Measurements from ENCODE around the gene MTMR3.

MTMR3 gene

DNA sequence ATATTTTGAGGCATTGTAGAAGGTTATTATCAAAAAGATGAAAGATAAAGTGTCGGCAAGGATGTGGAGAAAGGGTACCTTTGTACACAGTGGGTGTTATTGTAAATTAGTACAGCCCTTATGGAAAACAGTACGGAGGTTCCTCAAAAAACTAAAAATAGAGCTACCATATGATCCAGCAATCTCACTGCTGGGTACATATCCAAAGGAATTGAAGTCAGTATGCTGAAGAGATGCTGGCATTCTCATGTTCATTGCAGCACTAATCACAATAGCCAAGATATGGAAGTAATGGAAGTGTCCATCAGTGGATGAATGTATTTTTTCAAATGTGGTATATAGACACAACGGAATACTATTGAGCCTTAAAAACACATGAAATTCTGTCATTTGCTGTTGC lies 15.1 kb upstream of the MTMR3 start:
- no peak for DNase-seq (ENCODE audit: low read depth in 2 of 2, low spot score in 1 of 2)

DNA sequence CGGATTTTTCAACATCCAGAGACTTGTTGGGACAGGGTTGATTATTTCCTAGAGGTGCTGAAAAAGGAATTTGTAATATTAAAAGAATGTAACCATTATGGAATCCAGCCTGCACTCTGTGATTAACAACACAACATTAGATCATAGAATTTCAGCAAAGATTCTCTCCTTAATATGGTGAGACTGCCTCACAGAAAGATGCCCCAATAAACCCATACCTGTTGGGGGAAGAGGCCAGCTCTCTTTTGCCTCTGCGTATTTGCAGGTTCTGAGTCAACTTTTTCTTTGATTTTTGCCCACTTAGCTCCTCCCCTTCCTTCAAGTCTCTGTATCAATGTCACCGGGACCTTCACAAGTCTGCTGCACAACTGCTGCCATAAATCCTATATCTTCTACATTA lies 12.4 kb upstream of the MTMR3 start:
- no peak for DNase-seq (ENCODE audit: low read depth in 2 of 2, low spot score in 1 of 2)

DNA sequence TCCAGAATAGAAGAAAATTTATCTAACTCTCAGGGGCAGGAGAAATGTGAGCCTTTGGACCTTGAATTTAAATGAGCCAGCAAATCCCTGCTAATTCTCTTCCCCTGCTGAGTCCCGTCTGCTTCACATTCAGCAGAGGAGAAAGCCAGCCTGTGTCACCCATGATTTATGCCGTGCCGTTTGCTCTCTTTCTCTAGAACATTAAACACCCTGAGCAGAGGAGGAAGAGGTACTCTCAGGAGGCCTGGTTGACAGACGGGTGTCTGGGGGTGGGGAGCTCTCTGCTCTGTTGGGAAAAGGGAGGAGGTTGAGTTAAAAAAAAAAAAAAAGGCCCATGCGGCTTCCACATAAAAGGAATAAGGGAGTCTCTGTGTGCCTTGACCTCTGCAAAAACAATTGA lies 11.3 kb upstream of the MTMR3 start:
- no peak for DNase-seq (ENCODE audit: low read depth in 2 of 2, low spot score in 1 of 2)

DNA sequence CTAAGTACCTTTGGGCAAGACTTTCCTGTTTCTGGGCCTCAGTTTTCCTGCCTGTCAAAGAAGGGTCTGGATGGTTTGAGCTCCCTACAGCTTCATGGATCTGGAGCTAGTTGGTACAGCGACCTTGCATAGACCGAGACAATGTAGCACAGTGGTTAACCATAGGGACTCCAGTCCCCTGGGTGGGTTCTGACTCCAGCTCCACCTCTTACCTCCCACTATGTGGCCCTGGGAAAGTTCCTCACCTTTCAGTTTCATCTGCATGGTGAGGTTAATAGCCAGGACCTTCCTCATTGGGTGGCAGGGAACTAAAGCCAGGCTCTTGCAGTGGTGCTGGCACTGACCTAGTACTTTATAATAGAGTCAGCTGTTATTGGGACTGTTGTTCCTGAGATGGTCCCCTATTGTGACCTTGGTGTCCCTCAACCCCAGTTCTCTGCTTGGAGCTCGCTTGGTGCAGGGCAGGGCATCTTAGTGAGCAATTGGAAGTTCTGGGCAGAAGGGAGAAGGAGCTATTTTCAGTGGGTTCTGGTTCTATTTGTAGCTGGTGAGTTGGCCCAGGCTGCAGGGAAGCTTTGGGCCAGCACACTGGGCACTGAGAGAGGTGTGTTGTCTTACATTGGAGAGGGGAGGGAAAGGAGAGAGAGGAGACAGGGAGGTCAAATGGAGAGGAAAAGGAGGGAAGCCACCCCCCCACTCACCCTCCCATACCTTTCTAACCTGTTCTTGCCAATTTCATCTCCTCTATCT lies 10.7 kb upstream of the MTMR3 start:
- DNase-seq (ENCODE audit: low read depth in 2 of 2, low spot score in 1 of 2), result no peak

DNA sequence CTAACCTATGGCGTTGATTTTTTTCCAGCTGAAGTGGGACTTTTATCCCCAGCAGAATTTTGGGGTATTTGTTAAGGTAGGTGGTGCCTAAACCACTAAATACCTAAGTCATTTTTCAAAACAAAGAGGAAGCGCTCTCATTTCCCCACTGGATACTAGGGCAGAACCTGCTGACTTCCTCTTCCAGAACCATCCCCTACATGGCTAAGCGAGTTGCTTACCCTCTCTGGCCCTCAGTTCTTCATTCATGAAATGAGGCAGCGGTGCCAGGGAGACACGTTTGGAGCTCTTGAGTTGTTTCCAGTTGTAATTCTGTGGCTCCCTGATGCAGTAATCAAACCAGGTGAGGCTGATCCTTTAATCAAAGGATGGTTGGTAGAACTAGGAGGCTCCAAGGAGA lies 10.0 kb upstream of the MTMR3 start:
- DNase-seq (ENCODE audit: low read depth in 2 of 2, low spot score in 1 of 2), result no peak

DNA sequence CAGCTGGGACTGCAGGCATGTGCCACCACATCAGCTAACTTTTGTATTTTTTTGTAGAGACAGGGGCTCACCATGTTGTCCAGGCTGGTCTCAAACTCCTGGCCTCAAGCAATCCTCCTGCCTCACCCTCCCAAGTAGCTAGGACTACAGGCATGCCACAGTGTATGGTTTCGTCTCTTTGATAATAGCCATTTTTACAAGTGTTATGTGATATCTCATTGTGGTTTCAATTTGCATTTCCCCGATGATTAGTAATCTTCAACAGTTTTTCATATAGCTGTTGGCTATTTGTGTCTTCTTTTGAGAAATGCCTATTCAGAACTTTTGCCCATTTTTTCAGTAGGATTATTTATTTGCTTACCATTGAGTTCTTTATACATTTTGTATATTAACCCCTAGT lies 9.0 kb upstream of the MTMR3 start:
- no peak for DNase-seq (ENCODE audit: low read depth in 2 of 2, low spot score in 1 of 2)

DNA sequence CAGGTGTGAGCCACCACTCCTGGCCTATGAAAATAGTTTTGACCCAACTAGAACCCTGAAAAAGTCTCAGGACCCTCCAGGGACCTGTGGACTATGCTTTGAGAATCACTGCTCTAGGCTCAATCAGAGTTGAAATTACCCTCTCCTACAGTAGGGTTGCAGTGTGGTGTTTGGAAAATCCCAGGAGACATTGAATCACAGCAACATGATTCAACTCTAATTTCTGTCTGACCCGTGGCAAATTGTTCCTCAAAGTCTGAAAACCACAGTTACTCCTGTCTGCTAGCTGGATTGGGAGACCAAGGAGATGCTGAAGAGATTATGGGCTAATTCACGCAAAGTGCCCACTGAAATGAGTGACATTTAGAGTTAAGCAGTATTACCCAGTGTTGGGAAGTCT lies 5.4 kb upstream of the MTMR3 start:
- no peak for DNase-seq (ENCODE audit: low read depth in 2 of 2, low spot score in 1 of 2)

DNA sequence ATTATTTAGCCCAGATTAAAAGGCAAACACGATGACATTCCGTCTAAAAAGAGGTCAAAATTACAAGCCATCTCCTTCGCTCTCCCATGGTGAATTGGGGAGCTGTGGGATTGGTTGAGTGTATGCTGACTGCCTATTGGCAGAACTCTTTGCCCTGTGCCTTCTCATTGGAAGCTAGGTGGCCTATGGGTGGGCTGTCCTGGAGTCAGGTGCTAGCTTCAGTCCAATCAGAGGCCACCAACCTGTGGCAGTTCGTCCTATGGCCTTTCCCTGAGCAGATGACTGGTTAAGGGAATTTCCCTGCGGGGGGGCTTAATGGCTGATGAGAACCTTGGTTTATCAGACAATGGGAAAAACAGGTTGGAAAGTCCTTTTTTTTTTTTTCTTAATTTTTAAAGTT lies 3.2 kb upstream of the MTMR3 start:
- DNase-seq (ENCODE audit: low read depth in 2 of 2, low spot score in 1 of 2), result no peak

DNA sequence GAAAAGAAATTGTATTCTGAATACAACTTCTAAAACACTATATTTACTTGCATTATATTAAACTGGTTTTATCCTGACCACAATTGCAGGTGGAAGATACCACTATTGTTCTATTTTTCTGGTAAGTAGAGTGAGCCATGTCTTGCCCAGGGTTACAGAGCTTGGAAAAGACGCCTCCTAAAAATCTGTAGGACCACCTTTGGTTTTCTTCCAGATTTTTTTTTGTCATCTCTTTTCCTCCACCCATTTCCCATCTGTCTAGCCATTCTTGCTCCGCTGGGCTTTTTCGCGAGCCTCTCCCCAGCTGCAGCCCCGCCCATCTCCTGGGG lies 294 bp upstream of the MTMR3 start:
- no peak for DNase-seq (ENCODE audit: low read depth in 2 of 2, low spot score in 1 of 2)

DNA sequence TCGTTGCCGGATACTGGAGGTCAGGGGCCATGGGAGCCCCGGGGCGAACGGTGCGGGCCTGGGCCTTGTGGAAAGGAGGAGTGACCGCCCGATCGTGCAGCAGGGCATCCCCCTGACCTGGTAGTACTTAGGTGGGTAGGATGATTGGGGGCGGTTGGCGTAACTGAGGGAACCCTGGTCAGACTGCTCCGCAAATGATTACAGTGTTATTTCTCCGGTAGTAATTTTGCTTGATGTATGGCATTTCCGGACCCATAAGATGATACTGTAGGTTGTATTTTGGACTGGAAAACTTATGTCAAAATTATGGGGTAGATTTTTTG lies 762 bp downstream of the MTMR3 start:
- no peak for DNase-seq (ENCODE audit: low read depth in 2 of 2, low spot score in 1 of 2)

DNA sequence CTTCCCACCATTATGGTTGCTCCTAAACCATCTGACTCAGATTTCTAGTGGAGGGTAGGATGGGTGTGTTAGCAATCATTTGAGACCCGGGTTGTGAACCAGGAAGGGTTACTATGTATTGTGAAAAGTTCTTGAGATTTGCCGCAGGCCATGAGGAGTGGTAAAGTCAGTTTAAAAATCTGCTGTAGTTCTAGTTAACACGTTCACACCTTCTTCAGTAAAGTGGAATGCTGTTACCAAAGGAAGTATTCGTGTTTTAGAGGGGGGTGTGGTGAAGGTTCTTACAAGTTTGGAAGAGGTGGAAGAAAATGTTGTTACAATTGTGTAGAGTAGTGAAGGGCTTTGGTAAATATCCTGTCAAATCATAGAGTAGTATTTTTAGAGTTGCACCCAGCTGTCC lies 2.6 kb downstream of the MTMR3 start:
- no peak for DNase-seq (ENCODE audit: low read depth in 2 of 2, low spot score in 1 of 2)

DNA sequence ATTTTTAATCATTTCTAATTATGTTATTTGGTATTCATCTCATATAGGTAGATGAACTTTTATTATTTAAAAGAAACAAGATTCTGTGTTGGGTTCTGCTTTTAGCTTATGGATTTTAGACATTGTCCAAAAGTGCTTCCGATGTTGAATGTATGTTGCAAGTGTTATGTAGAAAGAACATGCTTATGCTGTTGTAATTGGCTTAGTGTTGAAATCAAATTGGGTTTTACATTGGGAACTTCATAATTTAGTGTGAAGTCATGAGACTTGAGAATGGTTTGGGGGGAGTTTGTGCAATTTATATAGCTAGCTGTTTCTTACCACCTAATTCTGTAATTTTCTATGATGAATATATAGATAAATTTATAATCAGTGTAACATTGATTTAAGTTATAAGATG lies 3.6 kb downstream of the MTMR3 start:
- DNase-seq (ENCODE audit: low read depth in 2 of 2, low spot score in 1 of 2), result no peak

DNA sequence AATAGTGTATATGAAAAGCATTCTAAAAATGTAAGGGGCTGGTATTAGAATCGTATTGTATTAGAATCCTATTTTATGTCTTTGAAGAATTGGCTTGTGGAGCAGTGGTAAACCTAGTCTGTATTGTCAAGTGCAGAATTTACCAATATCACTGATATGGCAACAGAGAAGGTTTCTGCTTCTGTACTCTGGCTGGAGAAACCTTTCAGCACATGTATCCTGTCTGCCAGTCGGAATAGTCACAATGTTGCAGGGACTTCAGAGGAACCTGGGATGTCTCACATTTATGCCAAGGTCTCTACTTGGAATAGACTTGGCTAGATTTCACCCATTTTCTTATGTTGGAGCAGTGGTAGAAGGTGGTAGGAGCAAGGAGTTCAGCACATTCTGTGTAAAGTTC lies 4.4 kb downstream of the MTMR3 start:
- DNase-seq (ENCODE audit: low read depth in 2 of 2, low spot score in 1 of 2), result no peak

DNA sequence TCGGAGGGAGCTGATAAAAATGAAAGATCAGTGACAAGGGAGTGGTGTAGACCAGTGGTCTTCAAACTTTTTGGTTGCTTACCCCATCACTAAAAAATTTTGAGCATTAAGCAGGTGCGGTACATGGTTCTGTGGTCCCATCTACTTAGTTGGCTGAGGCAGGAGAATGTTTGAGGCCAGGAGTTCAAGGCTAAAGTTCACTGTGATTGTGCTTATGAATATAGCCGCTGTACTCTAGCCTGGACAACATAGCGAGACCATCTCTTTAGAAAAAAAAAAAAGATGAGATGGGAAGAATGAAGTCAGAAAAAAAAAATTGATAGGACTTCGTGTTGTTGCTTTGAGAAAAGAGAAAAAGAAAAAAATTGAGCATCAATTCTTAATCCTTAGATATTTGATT lies 7.8 kb downstream of the MTMR3 start:
- no peak for DNase-seq (ENCODE audit: low read depth in 2 of 2, low spot score in 1 of 2)

DNA sequence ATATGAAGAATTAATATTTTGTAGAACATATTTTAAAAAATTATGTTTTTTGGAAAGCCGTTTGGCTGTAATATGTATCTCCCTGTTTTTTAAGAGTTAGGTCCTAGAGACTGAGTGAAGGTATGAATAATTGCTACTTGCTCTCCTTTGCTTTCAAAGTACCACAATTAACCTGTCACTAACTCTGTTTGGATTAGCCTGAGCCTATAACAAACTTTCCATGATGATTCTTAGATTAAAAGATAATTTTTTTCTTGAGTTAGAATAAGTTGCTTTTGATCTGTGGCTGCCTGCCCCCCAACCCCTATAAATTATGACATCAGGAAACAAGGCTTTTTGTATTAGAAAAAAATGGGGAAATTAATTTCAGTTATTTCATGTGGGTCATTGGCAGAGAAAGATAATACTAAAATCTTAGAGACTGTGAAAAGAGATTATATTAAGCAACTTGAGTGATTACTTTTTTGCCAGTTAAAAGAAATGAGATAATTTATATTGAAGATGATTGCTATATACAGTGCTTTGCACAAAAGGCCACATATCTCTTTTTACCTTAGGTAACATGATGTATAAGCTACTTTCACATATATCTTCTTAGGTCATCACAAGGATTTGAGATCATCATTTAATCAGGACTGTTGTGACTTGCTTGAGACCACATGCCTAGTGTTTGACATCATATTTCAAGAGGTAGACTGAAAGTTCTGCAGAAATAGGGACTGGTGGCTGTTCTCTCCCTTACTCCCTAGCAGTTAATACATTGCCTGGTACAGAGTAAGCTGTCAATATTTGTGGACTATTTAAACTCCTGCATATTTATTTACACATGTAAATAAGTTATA lies 9.6 kb downstream of the MTMR3 start:
- no peak for DNase-seq (ENCODE audit: low read depth in 2 of 2, low spot score in 1 of 2)

DNA sequence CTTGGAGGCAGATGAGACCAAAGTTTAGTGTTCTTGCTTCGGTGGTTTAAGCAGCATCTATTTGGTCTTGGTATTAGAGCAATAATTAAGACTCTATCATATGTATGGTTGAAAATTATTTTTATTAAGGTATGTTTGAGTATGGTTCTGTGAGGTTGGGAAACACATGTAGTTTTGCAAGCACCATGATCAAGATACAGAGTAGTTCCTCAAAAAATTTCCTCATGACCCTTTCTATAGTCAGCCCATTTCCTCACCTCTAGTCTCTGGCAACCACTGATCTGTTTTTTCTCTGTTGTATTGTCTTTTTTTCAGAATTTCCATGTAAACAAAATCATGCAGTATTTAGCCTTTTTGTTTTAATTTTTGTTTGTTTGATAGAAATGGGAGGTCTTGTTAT lies 18.4 kb downstream of the MTMR3 start:
- no peak for DNase-seq (ENCODE audit: low read depth in 2 of 2, low spot score in 1 of 2)

DNA sequence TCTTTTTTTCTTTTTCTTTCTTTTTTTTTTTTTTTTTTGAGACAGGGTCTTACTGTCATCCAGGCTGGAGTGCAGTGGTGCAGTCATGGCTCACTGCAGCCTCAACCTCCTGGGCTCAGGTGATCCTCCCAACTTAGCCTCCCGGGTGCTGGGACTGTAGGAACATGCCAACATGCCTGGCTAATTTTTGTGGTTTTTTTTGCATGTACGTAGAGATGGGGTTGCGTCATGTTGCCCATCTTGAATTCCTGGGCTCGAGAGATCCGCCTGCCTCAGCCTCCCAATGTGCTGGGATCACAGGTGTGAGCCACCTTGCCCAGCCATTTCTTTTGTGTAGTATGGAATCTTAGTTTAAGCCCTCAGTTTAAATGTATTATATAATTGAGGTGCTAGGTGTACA lies 20.4 kb downstream of the MTMR3 start:
- no peak for DNase-seq (ENCODE audit: low read depth in 2 of 2, low spot score in 1 of 2)

DNA sequence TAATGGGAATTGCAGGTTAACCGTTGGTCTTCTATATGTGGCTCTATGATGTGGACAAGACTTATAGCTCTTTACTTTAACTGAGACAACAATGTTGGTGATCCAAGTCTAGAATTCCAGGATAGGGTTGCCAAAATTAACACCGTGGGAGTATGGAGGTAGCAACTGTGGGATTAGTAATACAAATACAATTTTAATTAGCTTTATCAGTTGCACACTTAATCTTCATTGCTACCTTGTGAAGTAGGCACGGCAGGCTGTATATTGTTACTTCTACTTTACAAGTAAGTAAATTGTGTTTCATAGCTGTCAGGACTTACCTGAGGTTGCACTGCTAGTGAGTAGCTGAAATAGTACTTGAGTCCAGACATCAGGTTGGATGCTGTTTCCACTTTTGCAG lies 21.0 kb downstream of the MTMR3 start:
- DNase-seq (ENCODE audit: low read depth in 2 of 2, low spot score in 1 of 2), result no peak

DNA sequence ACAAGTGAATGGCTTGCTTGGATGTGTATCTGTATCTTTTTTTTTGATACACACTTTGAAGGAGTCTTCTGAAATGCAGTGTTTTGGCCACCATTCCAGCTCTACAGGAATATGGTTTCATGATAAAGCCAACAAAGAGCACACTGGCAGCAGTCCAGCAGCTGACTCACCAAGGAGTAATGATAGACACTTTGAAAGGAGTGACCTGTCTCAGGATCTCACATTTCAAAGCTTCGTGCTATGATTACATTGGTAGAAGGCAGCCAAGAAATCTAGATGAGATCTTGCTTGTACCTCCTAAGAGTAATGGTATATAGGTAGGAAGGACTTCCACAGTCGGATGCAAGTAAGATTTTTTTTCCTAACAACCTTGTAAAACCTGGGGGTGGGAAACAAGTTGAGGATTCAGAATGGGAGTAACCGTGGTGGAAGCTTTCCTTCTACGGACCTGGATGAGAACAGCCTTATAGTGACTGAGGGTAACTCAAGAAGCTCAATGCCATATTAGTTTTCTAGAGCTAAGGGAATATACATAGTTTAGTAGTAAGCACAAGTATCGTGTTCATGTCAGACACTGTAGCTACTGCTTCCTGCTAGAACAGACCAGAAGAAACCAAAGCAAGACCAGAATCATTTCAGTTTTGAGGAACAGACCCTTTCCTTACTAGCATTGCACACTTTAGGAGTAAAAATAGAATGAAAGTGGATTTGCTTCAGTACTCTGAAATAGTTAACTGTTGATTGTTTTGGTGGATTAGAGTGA lies 25.0 kb downstream of the MTMR3 start:
- no peak for DNase-seq (ENCODE audit: low read depth in 2 of 2, low spot score in 1 of 2)

DNA sequence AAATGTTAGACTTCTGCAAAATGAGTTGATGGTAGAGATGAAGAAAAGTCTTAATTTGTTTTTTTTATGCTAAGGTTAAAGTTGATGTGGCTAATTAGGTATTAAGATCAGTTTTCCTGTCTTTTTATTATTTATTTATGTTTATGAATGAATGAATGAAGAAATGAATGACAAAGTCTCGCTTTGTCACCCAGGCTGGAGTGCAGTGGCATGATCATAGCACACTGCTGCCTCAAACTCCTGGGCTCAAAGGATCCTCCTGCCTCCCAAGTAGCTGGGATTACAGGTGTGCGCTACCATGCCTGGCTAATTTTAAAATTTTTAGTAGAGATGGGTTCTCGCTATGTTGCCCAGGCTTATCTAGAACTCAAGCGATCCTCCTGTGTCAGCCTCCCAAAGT lies 29.2 kb downstream of the MTMR3 start:
- DNase-seq (ENCODE audit: low read depth in 2 of 2, low spot score in 1 of 2), result no peak

DNA sequence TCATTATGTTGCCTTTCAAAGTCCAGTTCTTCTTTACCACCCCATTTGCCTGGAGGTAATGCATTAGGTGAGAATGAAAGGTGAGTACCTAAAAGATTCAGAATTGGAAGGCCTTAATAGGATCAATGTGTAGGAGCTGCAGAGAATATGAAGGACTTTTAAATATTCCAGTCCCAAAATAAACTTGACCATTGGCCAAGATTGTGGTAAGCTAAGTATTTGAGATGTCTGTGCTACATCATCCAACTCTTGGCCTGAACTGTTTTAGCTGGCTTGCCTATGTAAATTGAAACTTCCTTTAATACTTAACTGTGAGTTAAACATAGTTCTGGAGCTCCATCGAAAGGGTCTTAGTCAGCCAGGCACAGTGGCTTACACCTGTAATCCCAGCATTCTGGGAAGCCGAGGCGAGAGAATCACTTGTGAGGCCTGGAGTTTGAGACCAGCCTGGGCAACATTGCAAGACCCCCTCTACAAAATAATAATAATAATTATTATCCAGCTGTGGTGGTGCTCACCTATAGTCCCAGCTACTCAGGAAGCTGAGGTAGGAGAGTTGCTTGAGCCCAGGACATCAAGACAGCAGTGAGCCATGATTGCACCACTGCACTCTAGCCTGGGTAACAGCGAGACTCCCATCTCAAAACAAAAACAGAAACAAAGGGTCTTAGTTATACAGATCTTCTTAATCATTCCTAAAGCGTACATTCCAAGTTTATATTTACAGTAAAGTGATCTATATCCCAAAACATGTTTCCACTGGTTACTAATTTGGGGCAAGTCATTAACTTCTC lies 29.8 kb downstream of the MTMR3 start:
- DNase-seq (ENCODE audit: low read depth in 2 of 2, low spot score in 1 of 2), result no peak

DNA sequence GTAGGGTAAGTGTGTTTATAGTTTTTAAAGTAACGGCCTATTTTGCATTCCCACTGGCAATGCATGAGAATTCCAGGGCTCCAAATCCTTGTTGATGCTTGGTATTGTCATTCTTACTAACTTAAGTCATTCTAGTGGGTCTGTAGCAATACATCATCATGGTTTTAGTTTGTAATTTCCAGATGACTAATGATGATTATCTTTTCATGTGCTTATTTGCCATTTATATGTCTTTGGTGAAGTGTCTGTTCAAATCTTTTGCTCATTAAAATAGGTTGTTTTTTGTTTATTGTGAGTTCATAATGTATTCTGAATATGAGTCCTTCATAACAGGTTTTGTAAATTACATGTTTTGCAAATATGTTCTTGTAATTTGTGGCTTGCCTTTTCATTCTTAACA lies 31.2 kb downstream of the MTMR3 start:
- no peak for DNase-seq (ENCODE audit: low read depth in 2 of 2, low spot score in 1 of 2)
